ENCODE data around the gene ZPLD1. TPM values are rescaled to one million over a fixed set of nuclear protein-coding genes. Genes with fewer than 3 reads are reported as not detected.

The ZPLD1 gene
- total RNA-seq, 1 experiment from 2014 or later, result not detected

DNA sequence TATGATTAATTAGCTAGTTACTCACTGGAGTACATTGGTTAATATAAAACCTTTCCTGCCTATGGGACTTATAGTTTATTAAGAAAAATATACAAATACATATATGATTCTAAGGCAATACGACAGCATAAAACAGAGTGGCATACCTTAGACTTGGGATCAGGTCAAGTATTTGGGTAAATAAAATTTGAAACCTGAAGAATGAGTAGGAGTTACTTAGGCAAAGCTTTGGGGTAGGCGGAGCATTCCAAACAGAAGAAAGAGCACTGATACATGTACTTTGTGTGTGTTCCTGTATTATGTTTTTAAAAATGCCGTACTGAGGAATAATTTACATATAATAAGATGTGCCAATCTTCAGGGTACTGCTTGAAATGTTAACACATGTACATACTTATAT is 15.1 kb downstream of the ZPLD1 start (continued):
- TF ChIP-seq, protein P1, sequence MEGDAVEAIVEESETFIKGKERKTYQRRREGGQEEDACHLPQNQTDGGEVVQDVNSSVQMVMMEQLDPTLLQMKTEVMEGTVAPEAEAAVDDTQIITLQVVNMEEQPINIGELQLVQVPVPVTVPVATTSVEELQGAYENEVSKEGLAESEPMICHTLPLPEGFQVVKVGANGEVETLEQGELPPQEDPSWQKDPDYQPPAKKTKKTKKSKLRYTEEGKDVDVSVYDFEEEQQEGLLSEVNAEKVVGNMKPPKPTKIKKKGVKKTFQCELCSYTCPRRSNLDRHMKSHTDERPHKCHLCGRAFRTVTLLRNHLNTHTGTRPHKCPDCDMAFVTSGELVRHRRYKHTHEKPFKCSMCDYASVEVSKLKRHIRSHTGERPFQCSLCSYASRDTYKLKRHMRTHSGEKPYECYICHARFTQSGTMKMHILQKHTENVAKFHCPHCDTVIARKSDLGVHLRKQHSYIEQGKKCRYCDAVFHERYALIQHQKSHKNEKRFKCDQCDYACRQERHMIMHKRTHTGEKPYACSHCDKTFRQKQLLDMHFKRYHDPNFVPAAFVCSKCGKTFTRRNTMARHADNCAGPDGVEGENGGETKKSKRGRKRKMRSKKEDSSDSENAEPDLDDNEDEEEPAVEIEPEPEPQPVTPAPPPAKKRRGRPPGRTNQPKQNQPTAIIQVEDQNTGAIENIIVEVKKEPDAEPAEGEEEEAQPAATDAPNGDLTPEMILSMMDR (IDR thresholded peaks at IDR 0.05 in 2 of 3, conservative IDR thresholded peaks at IDR 0.05 in 1 of 3; ENCODE audit: borderline replicate concordance in 1 of 3, insufficient read depth in 1 of 3, low read depth in 2 of 3, low read length in 2 of 3), result no peak
- TF ChIP-seq POLR2AphosphoS5 (IDR thresholded peaks at IDR 0.05; ENCODE audit: low read depth, low read length) (no peak), TCF7L2 (IDR thresholded peaks at IDR 0.05; ENCODE audit: borderline replicate concordance, extremely low read depth, insufficient read depth, insufficient read length) (no peak)

DNA sequence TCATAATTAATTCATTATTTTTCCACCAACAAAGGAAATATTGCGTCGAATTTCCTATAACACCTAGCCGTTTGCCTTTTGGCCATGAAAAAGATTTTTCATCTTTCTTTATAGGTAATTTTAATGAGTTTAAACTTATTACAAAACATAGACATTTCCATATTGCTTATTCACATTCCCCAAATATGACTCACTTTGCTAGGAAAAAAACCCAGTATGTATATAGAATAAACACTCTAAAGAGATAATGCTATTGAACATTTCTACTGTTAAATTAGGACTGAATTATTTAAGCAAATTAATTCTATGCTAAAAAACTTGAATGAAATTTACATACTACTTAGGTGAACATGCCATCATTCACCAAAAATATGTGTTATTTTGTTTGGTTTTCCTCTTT is 16.2 kb downstream of the ZPLD1 start:
- CTCF ChIA-PET, result no interaction called here
- ATAC-seq, result no peak
- BruUV-seq (replicated peaks), result no TSS peak
- TF ChIP-seq, protein P2, sequence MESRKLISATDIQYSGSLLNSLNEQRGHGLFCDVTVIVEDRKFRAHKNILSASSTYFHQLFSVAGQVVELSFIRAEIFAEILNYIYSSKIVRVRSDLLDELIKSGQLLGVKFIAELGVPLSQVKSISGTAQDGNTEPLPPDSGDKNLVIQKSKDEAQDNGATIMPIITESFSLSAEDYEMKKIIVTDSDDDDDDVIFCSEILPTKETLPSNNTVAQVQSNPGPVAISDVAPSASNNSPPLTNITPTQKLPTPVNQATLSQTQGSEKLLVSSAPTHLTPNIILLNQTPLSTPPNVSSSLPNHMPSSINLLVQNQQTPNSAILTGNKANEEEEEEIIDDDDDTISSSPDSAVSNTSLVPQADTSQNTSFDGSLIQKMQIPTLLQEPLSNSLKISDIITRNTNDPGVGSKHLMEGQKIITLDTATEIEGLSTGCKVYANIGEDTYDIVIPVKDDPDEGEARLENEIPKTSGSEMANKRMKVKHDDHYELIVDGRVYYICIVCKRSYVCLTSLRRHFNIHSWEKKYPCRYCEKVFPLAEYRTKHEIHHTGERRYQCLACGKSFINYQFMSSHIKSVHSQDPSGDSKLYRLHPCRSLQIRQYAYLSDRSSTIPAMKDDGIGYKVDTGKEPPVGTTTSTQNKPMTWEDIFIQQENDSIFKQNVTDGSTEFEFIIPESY (IDR thresholded peaks at IDR 0.05; ENCODE audit: extremely low read depth, insufficient replicate concordance, low read length), result no peak
- TF ChIP-seq FOSL1 (IDR thresholded peaks at IDR 0.05; ENCODE audit: low read depth), result no peak
- no peak for TF ChIP-seq SRF (IDR thresholded peaks at IDR 0.05; ENCODE audit: low read depth)
- TF ChIP-seq, protein P1 (IDR thresholded peaks at IDR 0.05 in 2 of 3, conservative IDR thresholded peaks at IDR 0.05 in 1 of 3; ENCODE audit: borderline replicate concordance in 1 of 3, insufficient read depth in 1 of 3, low read depth in 2 of 3, low read length in 2 of 3), result no peak
- TF ChIP-seq EZH2 (IDR thresholded peaks at IDR 0.05), result no peak
- TF ChIP-seq SIN3A (IDR thresholded peaks at IDR 0.05; ENCODE audit: low read depth), result no peak
- TF ChIP-seq ZNF274 (IDR thresholded peaks at IDR 0.05; ENCODE audit: low read depth, low read length), result no peak
- TF ChIP-seq YY1 (IDR thresholded peaks at IDR 0.05; ENCODE audit: extremely low read depth, insufficient replicate concordance, low read depth, low read length), result no peak
- TF ChIP-seq ZFX (IDR thresholded peaks at IDR 0.05), result no peak
- TF ChIP-seq, protein P3, sequence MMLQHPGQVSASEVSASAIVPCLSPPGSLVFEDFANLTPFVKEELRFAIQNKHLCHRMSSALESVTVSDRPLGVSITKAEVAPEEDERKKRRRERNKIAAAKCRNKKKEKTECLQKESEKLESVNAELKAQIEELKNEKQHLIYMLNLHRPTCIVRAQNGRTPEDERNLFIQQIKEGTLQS (IDR thresholded peaks at IDR 0.05), result no peak
- TF ChIP-seq, protein P4, sequence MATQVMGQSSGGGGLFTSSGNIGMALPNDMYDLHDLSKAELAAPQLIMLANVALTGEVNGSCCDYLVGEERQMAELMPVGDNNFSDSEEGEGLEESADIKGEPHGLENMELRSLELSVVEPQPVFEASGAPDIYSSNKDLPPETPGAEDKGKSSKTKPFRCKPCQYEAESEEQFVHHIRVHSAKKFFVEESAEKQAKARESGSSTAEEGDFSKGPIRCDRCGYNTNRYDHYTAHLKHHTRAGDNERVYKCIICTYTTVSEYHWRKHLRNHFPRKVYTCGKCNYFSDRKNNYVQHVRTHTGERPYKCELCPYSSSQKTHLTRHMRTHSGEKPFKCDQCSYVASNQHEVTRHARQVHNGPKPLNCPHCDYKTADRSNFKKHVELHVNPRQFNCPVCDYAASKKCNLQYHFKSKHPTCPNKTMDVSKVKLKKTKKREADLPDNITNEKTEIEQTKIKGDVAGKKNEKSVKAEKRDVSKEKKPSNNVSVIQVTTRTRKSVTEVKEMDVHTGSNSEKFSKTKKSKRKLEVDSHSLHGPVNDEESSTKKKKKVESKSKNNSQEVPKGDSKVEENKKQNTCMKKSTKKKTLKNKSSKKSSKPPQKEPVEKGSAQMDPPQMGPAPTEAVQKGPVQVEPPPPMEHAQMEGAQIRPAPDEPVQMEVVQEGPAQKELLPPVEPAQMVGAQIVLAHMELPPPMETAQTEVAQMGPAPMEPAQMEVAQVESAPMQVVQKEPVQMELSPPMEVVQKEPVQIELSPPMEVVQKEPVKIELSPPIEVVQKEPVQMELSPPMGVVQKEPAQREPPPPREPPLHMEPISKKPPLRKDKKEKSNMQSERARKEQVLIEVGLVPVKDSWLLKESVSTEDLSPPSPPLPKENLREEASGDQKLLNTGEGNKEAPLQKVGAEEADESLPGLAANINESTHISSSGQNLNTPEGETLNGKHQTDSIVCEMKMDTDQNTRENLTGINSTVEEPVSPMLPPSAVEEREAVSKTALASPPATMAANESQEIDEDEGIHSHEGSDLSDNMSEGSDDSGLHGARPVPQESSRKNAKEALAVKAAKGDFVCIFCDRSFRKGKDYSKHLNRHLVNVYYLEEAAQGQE (IDR thresholded peaks at IDR 0.05; ENCODE audit: low read depth), result no peak
- TF ChIP-seq CEBPB (IDR thresholded peaks at IDR 0.05; ENCODE audit: low read depth), result no peak
- TF ChIP-seq EGR1 (IDR thresholded peaks at IDR 0.05; ENCODE audit: low read depth), result no peak

More for the DNA sequence above, 16.2 kb downstream of the ZPLD1 start:
- Histone ChIP-seq H3K4me2 (ENCODE audit: low read length) (no peak overlapping the region), H4K20me1 (ENCODE audit: insufficient read depth) (no peaks in the 10 kb centered on the region), H3K9ac (ENCODE audit: low read length) (no peak overlapping the region), H3K4me3 (replicated peaks in 1 of 2; ENCODE audit: low read depth in 1 of 2, low read length in 2 of 2) (no peak overlapping the region), H3K9me2 (ENCODE audit: insufficient read depth) (no peaks in the 10 kb centered on the region), H3K9me3 (ENCODE audit: control insufficient read depth in 1 of 2, insufficient read depth in 1 of 2, low read depth in 1 of 2, low read length in 2 of 2) (no peaks in the 10 kb centered on the region), H3K27me3 (ENCODE audit: insufficient read depth, low read length) (no peaks in the 10 kb centered on the region), H3K79me2 (ENCODE audit: insufficient read depth, low read length) (no peaks in the 10 kb centered on the region), H3K36me3 (ENCODE audit: control insufficient read depth in 1 of 2, insufficient read depth in 2 of 2, low read length in 2 of 2) (no peaks in the 10 kb centered on the region), H2AFZ (ENCODE audit: low read depth, low read length, poor library complexity, severe bottlenecking) (no peak overlapping the region), H3K27ac (ENCODE audit: low read depth, low read length) (no peak overlapping the region), H3K4me1 (ENCODE audit: control insufficient read depth in 1 of 2, insufficient read depth in 2 of 2, low read length in 2 of 2) (no peaks in the 10 kb centered on the region)
- no peak for DNase-seq (ENCODE audit: low read depth, low spot score)
- ChIA-PET RAD21 (ENCODE audit: low non-redundant PET in 1 of 2, low total read pairs in 2 of 2, uncharacterized antibody in 2 of 2, unreplicated experiment in 2 of 2) (no interaction called here), POLR2A (no interaction called here)
- intact Hi-C loops (cut with micrococcal nuclease), result no loop called here

All from HCT116 (cell line).